GM18505 (cell line): Measurements from ENCODE around the gene UROD.

Experiments
- ATAC-seq: cut with Tn5 transposase; IDR thresholded peaks from one replicate; pipeline ENCODE4 v1.9.1; 2021; ENCODE audit not compliant: unreplicated experiment
- POLR2A ChIP-seq: IDR thresholded peaks from 4 replicates; pipeline ENCODE4 v1.6.1; 2011; ENCODE audit warnings: borderline replicate concordance; ENCODE audit not compliant: insufficient read depth, insufficient read length; ENCODE audit errors: extremely low read depth

UROD gene

GRCh38 chr1:45013551-45014209 lies 1.6 kb downstream of the UROD start:
- no peak for ATAC-seq
- no peak for TF ChIP-seq POLR2A

GRCh38 chr1:45014321-45015028 lies 2.4 kb downstream of the UROD start:
- no peak for ATAC-seq
- no peak for TF ChIP-seq POLR2A

DNA sequence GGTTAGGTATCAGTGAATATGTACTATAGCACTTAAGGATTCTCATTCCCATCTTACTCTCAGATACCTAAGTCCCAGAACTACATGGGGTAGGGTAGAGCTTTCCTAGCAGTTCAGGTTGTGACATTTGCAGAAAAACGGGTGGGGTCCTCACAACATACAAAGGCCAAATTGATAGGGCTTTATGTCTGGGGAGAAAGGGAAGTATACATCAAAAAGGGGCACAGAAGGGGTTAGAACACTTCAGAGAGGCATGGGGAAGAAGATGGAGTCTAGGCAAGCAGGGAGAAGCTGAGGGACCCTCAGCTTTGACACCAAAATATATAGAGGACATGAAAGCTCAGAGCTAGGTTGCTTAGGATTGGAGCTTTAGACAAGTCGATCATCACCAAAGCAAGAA lies 3.6 kb downstream of the UROD start:
- no peak for ATAC-seq
- TF ChIP-seq POLR2A: no peak

GRCh38 chr1:45016090-45016697 lies 4.1 kb downstream of the UROD start:
- no peak for TF ChIP-seq POLR2A
- no peak for ATAC-seq

DNA sequence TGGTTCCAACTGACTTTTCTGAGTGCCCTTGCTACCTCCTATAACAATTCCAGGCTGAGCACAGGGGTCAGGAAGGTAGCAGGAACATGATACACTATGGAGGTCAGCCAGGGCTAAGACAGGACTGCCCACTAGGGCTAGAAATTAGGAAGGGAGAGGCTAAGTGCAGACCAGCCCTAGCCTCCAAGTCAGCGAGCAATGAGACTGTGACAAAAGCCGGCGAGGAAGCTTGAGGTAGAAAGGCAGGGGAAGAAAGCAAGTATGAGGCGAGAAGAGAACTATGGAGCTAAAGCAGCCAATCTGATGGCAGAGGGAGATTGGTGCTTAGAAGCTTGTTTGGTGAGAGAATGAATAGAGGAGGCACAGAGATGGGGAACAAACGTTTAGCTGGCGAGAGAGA lies 4.7 kb downstream of the UROD start:
- no peak for ATAC-seq
- TF ChIP-seq POLR2A: no peak

- ATAC-seq: no peak
These were observed 6.7 kb downstream of the UROD start for GRCh38 chr1:45018599-45019230.

DNA sequence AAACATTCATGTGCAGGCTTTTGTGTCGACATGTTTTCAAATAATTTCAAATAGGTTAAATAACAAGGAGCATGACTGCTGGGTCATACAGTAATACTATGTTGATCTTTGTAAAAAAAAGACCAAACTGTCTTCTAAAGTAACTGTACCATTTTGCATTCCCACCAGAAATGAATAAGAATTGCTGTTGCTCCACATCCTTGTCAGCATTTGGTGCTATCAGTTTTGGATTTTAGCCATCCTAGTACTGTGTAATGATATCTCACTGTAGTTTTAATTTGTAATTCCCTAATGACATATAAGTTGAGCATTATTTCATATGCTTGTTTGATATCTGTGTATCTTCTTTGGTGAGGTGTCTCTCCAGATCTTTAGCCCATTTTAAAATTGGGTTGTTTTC lies 11.6 kb downstream of the UROD start:
- ATAC-seq: no peak
- no peak for TF ChIP-seq POLR2A

More at GRCh38 chr1:45018599-45019230, 6.7 kb downstream of the UROD start:
- no peak for TF ChIP-seq POLR2A

DNA sequence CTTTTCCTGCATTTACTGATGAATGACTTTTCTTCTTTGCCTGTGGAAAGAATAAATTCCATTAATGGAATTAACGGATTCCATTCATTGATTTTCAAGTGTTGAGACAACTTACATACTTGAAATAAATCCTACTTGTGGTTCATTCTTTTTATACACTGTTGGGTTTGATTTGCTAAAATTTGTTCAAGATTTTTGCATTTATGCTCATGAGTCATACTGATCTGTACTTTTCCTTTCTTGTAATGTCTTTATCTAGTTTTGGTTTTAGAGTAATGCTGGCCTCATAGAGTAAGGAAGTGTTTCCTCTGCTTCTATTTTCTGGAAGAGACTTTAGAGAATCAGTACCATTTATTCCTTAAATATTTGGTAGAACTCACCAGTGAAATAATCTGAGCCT lies 14.4 kb downstream of the UROD start:
- no peak for ATAC-seq
- no peak for TF ChIP-seq POLR2A

GRCh38 chr1:45032837-45033236 lies 20.8 kb downstream of the UROD start:
- TF ChIP-seq POLR2A: no peak
- ATAC-seq: no peak

GRCh38 chr1:45033356-45033755 lies 21.3 kb downstream of the UROD start:
- peak; percentile 59 for ATAC-seq
- TF ChIP-seq POLR2A: no peak

GRCh38 chr1:45035631-45036301 lies 23.7 kb downstream of the UROD start:
- no peak for ATAC-seq
- no peak for TF ChIP-seq POLR2A

GRCh38 chr1:45037456-45037855 lies 25.4 kb downstream of the UROD start:
- no peak for TF ChIP-seq POLR2A
- no peak for ATAC-seq

DNA sequence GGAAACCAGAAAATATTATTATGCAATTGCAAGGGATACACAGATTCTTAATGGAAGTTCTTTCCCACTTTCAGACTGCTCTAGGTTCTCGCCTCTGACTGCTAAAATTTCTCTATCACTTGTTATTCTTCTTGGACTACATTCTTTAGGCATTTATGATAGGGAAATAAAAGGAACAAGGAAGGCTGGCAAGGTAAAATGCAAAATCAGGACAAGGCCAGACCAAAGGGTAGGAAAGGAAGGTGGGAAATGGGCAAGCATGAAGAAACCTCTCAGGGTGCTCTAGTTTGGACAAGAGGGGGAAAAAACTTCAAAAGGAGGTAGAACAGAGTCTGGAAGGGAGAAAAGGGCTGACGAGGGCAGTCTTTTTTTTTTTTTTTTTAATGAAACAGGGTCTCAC lies 26.2 kb downstream of the UROD start:
- TF ChIP-seq POLR2A: no peak
- ATAC-seq: no peak
